Panc1 (cell line): ENCODE results near the gene PRR30.

Experiments used
- CTCF ChIP-seq: fragments of 450-650 bp; IDR thresholded peaks from 2 replicates; pipeline ENCODE4 v1.5.1; 2017; ENCODE audit warnings: mild to moderate bottlenecking
- POLR2AphosphoS5 ChIP-seq: IDR thresholded peaks from 2 replicates; pipeline ENCODE4 v1.6.1; 2012; ENCODE audit warnings: mild to moderate bottlenecking, low read depth, low read length, moderate library complexity
- TCF7L2 ChIP-seq: IDR thresholded peaks from 2 replicates; pipeline ENCODE4 v1.6.1; 2011; ENCODE audit warnings: mild to moderate bottlenecking, low read depth, low read length, inconsistent platforms
- TF ChIP-seq, protein P1 (sequence below), 2 experiments: IDR thresholded peaks; 2 replicates each; pipeline ENCODE4 v1.6.1; 2011 to 2012; ENCODE audit warnings: low read depth in 2 of 2, control low read depth in 1 of 2, low read length in 1 of 2, mild to moderate bottlenecking in 1 of 2, moderate library complexity in 1 of 2; ENCODE audit not compliant: insufficient read depth in 1 of 2

DNA sequence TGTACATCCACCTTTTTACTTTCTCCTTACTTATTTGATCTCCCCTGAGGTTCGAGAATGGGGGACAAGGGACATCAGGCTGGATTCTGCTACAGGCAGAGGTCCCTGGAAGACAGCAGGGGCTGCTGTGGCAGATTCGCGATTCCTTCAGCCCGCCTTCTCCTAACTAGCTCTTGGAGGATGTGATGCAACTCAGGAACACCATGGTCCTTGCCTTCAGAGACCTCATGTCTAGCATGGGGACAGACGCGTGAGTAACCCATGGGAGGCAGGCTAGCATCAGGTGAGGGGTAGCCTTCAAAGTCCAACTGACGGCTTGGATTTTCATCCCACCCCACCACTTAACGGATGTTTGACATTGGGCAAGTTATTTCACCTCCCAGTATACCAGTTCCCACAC lies 8.7 kb upstream of the PRR30 start:
- no peak for TF ChIP-seq CTCF
- no peak for TF ChIP-seq POLR2AphosphoS5
- TF ChIP-seq, protein P1, sequence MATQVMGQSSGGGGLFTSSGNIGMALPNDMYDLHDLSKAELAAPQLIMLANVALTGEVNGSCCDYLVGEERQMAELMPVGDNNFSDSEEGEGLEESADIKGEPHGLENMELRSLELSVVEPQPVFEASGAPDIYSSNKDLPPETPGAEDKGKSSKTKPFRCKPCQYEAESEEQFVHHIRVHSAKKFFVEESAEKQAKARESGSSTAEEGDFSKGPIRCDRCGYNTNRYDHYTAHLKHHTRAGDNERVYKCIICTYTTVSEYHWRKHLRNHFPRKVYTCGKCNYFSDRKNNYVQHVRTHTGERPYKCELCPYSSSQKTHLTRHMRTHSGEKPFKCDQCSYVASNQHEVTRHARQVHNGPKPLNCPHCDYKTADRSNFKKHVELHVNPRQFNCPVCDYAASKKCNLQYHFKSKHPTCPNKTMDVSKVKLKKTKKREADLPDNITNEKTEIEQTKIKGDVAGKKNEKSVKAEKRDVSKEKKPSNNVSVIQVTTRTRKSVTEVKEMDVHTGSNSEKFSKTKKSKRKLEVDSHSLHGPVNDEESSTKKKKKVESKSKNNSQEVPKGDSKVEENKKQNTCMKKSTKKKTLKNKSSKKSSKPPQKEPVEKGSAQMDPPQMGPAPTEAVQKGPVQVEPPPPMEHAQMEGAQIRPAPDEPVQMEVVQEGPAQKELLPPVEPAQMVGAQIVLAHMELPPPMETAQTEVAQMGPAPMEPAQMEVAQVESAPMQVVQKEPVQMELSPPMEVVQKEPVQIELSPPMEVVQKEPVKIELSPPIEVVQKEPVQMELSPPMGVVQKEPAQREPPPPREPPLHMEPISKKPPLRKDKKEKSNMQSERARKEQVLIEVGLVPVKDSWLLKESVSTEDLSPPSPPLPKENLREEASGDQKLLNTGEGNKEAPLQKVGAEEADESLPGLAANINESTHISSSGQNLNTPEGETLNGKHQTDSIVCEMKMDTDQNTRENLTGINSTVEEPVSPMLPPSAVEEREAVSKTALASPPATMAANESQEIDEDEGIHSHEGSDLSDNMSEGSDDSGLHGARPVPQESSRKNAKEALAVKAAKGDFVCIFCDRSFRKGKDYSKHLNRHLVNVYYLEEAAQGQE (IDR thresholded peaks at IDR 0.05; ENCODE audit: insufficient read depth in 1 of 2, low read depth in 2 of 2, low read length in 1 of 2), result no peak
- no peak for TF ChIP-seq TCF7L2
